Lower leg skin (tissue), 4 donors: ENCODE measurements around the gene AP1S2. TPM values are rescaled to one million over a fixed set of nuclear protein-coding genes. Genes with fewer than 3 reads are reported as not detected.

Experiments used
- DNase-seq, 2 donors: peaks; one replicate each; pipeline ENCODE4 v3.0.0-alpha.2; 2019; ENCODE audit warnings: low spot score in 2 of 2
- H3K4me3 ChIP-seq: fragments of 200-600 bp; sonication (generic); 2 replicates; pipeline ENCODE4 v1.5.1; 2017; ENCODE audit warnings: mild to moderate bottlenecking, low read depth; ENCODE audit not compliant: poor library complexity, severe bottlenecking
- POLR2A ChIP-seq, 2 donors: fragments of 450-650 bp; IDR thresholded peaks; one replicate each; pipeline ENCODE4 v1.6.1; 2016 to 2017; ENCODE audit warnings: antibody characterized with exemption in 2 of 2, mild to moderate bottlenecking in 1 of 2, moderate library complexity in 1 of 2
- WGBS, 2 donors: methylation state at CpG; one replicate each; pipeline ENCODE4 v1.1.5; 2018; 5-methylcytosine and 5-hydroxymethylcytosine counted together
- intact Hi-C: fragments of 100-400 bp; cut with DNase I; formaldehyde crosslinking; loops from one replicate; pipeline ENCODE4 v1.15.0; 2023; ENCODE audit warnings: low total_unique reads
- total RNA-seq, 4 donors: library from RNA; depleted of rRNA; stranded (reverse); fragments of >200 nt; gene quantifications; one replicate each; pipeline ENCODE4 v1.1.0, GENCODE V29; 2016
- TF ChIP-seq, protein P1 (sequence below), 3 donors: fragments of 450-650 bp; IDR thresholded peaks; one replicate each; pipeline ENCODE4 v1.5.1; 2016; ENCODE audit warnings: antibody characterized with exemption in 3 of 3, mild to moderate bottlenecking in 3 of 3, moderate library complexity in 2 of 3

Gene AP1S2
- total RNA-seq, 4 donors from 2014 or later = 18.5 to 43.7 (median 31.4) TPM

DNA sequence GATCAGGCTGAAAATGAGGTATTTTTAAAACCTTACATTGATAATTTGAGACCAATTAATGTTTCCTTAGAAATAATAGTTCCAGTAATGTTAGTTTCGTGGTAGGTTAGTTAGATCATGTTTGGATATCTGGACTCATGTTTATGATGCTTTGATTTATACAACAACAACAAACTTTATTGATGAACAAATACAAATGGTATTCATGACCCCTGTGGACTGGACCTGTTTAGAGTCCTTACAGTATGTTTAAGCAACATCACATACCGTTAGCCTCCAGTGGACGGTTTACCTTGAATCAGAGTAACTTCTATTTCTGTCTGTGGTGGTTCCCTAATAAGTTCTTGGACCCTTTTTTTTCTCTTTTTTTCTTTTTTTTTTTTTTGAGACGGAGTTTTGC is 46.4 kb downstream of the AP1S2 start:
- 95 to 97% methylated on average over 4 of the region's 4 CpGs for WGBS, 2 donors
- intact Hi-C loops = no loop called here
- no peak for DNase-seq
- TF ChIP-seq, protein P1, sequence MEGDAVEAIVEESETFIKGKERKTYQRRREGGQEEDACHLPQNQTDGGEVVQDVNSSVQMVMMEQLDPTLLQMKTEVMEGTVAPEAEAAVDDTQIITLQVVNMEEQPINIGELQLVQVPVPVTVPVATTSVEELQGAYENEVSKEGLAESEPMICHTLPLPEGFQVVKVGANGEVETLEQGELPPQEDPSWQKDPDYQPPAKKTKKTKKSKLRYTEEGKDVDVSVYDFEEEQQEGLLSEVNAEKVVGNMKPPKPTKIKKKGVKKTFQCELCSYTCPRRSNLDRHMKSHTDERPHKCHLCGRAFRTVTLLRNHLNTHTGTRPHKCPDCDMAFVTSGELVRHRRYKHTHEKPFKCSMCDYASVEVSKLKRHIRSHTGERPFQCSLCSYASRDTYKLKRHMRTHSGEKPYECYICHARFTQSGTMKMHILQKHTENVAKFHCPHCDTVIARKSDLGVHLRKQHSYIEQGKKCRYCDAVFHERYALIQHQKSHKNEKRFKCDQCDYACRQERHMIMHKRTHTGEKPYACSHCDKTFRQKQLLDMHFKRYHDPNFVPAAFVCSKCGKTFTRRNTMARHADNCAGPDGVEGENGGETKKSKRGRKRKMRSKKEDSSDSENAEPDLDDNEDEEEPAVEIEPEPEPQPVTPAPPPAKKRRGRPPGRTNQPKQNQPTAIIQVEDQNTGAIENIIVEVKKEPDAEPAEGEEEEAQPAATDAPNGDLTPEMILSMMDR (IDR thresholded peaks at IDR 0.05) = no peak
- TF ChIP-seq POLR2A (IDR thresholded peaks at IDR 0.05) = no peak
- H3K4me3 ChIP-seq = no peak overlapping the region

DNA sequence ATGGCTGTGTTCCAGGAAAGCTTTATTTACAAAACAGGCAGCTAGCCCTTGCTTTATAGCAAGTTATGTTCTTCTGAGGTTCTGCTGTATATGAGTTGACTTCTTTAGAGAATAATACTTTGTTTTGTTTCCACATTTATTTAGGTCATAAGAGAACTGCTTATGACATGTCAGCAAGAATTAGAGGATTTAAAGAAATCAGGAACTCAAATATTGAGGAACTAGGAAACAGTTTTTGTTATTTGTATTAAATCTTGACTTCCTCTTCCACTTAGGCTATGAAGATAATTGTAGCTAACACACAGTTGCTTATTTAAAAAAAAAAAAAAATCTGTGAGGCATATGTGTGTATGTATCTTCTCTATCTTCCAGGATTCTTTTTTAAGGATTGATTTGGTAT is 50.0 kb downstream of the AP1S2 start:
- DNase-seq = no peak
- intact Hi-C loops = no loop called here
- no peak for TF ChIP-seq POLR2A (IDR thresholded peaks at IDR 0.05)
- TF ChIP-seq, protein P1 (IDR thresholded peaks at IDR 0.05) = no peak
- H3K4me3 ChIP-seq = no peak overlapping the region

DNA sequence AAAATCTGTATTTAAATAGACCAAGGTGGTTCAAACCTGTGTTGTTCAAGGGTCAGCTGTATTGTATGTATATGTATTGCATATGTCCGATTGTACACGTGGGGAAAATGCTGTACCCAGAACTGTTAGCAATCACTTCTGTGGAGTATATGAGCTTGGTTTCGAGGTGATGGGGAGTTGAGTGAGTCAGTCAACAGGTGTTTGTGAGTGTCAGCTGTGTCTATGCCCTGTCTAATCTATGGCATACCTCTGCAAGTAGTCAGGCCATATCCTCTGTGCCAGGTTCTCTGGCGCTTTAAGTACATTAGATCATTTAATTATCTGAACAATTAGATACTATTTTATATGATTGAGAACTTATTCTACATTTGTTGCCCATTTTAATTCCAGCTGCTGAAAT is 56.9 kb downstream of the AP1S2 start:
- intact Hi-C loops = loop anchor here (10.0 kb wide), 1 partner anchor 113 kb away; no protein-coding TSS in a partner anchor
- 90 to 96% methylated on average over 4 of the region's 4 CpGs for WGBS, 2 donors
- no peak for TF ChIP-seq POLR2A (IDR thresholded peaks at IDR 0.05)
- TF ChIP-seq, protein P1 (IDR thresholded peaks at IDR 0.05) = no peak
- DNase-seq = no peak
- no peak overlapping the region for H3K4me3 ChIP-seq

DNA sequence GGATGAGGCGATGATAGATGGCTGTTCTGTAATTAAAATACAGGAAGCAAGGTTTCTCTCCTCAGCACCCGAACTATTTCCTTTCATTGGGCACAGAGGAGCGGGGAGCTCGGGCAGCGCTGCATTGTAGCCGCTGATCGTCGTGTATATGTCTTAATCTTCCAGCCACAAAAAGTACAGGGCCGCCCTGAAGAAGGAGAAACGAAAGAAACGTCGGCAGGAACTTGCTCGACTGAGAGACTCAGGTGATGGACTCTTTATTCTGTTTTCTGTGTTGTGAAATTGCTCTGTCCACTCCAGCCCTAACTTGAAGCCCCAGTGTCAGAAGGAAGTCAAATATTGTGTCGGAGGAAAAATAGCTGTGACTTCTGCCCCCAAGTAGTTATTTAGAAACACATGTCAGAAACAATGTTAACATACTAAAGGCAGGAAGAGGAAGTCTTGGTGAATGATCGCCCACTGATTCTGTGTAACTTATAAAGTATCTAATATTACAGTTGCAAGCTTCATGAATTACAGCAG is 63.8 kb downstream of the AP1S2 start:
- no peak for DNase-seq

DNA sequence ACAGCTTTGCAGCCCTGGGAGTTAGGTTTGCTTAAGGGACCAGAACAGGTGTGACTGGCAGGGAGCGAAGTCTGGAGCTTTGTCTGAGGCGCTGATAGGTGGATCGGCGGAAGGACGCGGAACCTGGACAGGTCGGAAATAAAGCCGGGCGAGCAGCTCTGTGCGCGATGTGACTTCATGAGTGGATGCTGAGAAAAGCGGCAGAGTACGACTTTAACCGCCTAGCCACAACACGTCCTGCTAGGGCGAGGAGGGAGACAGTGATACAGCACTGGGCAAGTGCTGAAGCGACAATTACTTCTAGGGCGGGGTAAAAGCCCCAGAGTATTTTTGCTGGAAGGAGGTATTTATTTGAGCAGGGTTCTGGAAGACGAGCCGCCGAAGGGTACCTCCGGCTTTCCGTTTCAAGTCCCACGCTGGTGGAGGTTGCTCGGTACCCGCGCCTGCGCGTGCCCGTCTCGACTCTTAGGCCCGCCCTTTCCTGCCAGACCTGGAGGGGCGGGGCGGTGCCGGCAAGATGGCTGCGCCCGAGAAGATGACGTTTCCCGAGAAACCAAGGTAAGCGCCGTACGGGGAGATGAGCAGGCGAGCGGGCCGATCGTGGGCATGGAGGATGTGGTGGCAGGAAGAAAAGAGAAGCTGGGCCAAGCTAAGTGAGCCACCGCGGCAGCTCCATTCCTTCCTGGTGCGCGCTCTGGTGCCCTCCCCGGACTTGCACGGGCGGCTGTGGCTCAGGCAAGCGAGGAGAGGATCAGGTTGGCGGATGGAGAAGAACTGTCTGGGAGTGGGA is 64.4 kb downstream of the AP1S2 start, which contains the start of gene ZRSR2:
ZRSR2 (plus strand) TSS at position 506 of the 790 bp plus-strand sequence; CDS start at position 518, 12 bp downstream.
- no peak for TF ChIP-seq POLR2A (IDR thresholded peaks at IDR 0.05)
- intact Hi-C loops = loop anchor here (10.0 kb wide), 1 partner anchor 105 kb away; no protein-coding TSS in a partner anchor
- peak; percentile 64 to 97 for DNase-seq
- peak within 1 kb of the TSS; percentile 50 for H3K4me3 ChIP-seq
- 0 to 1% methylated on average over 29 to 55 of the region's 55 CpGs for WGBS, 2 donors

More for the DNA sequence above, 63.8 kb downstream of the AP1S2 start:
- intact Hi-C loops = loop anchor here (10.0 kb wide), 1 partner anchor 106 kb away; no protein-coding TSS in a partner anchor
- TF ChIP-seq, protein P1 (IDR thresholded peaks at IDR 0.05) = no peak
- whole genome bisulfite sequencing, 2 donors = 0 to 1% methylated on average over 7 to 15 of the region's 15 CpGs
- H3K4me3 ChIP-seq = peak overlapping the region; percentile 50

DNA sequence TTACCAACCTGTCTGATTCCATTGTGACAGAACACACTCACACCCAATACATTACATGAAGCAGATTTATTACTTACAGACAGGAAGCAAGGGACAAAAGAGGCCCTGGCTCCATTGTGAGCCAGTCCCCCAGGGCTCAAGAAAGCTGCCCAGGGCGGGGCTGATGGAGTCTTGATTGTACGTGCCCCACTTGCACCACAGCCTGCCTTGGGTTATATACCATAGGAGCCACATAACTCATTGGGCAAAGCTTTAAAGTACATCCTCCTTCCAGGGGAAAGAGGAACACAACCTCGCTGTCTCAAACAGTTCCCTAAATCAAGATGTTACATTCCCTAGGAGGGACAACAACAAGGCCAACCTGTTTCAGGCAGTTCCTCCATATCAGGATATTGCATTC is 67.7 kb downstream of the AP1S2 start:
- no peak overlapping the region for H3K4me3 ChIP-seq
- intact Hi-C loops = no loop called here
- 52 to 62% methylated on average over 3 of the region's 3 CpGs for WGBS, 2 donors
- TF ChIP-seq, protein P1 (IDR thresholded peaks at IDR 0.05) = no peak
- TF ChIP-seq POLR2A (IDR thresholded peaks at IDR 0.05) = no peak
- DNase-seq = no peak
